ENCODE results near the gene TSPAN15. TPM values are rescaled to one million over a fixed set of nuclear protein-coding genes. Genes with fewer than 3 reads are reported as not detected.

Gene TSPAN15
- total and polyA plus RNA-seq, 4 donors: 44.3 to 68.4 (median 55.0) TPM

DNA sequence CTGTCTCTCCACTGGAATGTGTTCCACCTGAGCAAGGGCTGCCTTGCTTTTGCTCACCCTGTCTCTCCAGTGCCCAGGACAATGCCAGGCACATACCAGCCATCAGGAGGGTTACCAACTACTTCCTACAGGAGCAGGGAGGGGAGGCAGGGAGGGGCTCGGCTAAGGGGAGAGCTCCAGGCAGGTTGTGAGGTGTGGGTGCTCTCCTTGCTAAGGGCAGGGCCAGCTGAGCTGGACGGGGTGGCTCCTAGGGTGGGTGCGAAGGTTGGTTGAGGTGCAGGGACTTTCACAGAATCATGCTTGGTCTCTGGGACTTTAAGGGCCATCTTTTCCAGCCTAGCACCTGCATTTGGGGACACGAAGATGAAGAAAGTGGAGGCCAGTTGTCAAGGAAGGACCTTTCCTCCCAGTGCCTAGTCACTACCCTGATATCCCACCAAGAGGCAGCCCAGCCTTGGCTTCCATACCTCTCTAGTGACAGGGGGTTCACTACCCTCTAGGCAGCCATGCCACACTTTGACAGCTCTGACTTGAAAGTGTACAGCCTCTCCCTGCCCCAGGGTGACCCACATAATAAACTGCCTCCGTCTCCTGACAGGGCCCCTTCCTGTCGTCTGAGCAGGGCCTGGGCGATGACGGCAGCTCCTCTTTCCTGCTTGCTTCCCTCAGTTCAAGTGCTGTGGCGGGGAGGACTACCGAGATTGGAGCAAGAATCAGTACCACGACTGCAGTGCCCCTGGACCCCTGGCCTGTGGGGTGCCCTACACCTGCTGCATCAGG, 46.5 kb downstream of the TSPAN15 start:
- Histone ChIP-seq H3K9ac (ENCODE audit: insufficient read depth in 1 of 2, low read length in 2 of 2) (no peak overlapping the region), H3K9me3 (ENCODE audit: control insufficient read depth in 4 of 4, insufficient read depth in 3 of 4, low read length in 3 of 4) (no peaks in the 10 kb centered on the region), H3K4me3 (no peak overlapping the region), H3K4me1 (ENCODE audit: control insufficient read depth in 5 of 5, insufficient read depth in 5 of 5, low read length in 5 of 5) (peaks cover 0 to 17% (median 0%) of the 10 kb centered on the region in 5 donors), H3K36me3 (ENCODE audit: control insufficient read depth in 4 of 4, insufficient read depth in 4 of 4, low read length in 4 of 4) (peaks cover 0 to 14% (median 0%) of the 10 kb centered on the region in 4 donors), H3K27ac (ENCODE audit: low read depth in 1 of 2, low read length in 1 of 2) (peak overlapping the region in 1 of 2 donors; percentile 5), H3K27me3 (ENCODE audit: control insufficient read depth in 3 of 3, insufficient read depth in 3 of 3, low read length in 2 of 3) (no peaks in the 10 kb centered on the region)
- WGBS, 2 donors: 48 to 57% methylated on average over 11 of the region's 11 CpGs
- ATAC-seq (ENCODE audit: insufficient read depth, low FRiP score): no peak
- TF ChIP-seq, protein P1, sequence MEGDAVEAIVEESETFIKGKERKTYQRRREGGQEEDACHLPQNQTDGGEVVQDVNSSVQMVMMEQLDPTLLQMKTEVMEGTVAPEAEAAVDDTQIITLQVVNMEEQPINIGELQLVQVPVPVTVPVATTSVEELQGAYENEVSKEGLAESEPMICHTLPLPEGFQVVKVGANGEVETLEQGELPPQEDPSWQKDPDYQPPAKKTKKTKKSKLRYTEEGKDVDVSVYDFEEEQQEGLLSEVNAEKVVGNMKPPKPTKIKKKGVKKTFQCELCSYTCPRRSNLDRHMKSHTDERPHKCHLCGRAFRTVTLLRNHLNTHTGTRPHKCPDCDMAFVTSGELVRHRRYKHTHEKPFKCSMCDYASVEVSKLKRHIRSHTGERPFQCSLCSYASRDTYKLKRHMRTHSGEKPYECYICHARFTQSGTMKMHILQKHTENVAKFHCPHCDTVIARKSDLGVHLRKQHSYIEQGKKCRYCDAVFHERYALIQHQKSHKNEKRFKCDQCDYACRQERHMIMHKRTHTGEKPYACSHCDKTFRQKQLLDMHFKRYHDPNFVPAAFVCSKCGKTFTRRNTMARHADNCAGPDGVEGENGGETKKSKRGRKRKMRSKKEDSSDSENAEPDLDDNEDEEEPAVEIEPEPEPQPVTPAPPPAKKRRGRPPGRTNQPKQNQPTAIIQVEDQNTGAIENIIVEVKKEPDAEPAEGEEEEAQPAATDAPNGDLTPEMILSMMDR (IDR thresholded peaks at IDR 0.05; ENCODE audit: control extremely low read depth, extremely low read depth): no peak
- peak in 1 of 3 donors; percentile 39 for DNase-seq

DNA sequence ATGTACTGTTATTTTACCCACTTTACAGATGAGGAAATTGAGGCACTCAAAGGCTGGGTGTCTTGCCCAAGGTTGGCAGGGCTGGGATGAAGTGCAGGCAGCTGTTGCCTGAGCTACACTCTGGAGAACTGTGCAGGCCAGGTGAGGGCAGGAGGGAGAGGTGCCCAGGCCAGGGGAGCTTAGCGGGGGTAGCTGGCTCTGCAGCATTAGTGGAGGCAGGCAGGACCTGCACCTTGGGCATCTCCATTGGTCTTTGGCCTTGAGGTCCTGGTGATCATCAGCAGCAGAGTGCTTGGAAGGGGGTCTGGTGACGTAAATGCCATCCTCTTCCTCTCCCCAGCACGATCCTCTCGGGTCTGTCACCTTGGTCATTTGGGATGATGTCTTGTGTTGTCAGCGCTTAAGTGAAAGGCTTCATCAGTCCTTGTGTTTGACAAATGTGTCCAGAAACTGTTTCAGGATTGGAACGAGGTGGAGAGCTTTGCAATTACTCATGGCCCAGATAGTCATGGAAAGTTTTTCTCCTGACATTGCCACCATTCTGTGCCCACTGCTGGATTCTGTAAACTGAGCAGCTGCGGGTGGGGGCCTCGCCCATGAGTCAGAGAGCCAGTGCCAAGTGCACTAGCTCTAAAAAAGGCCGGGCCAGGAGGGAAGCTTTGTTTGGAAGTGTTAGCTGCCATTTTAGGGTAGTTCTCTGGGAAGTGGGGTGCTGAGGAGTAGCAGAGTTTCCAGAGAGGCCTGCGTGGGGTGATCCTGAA, 47.6 kb downstream of the TSPAN15 start:
- no peak for DNase-seq

DNA sequence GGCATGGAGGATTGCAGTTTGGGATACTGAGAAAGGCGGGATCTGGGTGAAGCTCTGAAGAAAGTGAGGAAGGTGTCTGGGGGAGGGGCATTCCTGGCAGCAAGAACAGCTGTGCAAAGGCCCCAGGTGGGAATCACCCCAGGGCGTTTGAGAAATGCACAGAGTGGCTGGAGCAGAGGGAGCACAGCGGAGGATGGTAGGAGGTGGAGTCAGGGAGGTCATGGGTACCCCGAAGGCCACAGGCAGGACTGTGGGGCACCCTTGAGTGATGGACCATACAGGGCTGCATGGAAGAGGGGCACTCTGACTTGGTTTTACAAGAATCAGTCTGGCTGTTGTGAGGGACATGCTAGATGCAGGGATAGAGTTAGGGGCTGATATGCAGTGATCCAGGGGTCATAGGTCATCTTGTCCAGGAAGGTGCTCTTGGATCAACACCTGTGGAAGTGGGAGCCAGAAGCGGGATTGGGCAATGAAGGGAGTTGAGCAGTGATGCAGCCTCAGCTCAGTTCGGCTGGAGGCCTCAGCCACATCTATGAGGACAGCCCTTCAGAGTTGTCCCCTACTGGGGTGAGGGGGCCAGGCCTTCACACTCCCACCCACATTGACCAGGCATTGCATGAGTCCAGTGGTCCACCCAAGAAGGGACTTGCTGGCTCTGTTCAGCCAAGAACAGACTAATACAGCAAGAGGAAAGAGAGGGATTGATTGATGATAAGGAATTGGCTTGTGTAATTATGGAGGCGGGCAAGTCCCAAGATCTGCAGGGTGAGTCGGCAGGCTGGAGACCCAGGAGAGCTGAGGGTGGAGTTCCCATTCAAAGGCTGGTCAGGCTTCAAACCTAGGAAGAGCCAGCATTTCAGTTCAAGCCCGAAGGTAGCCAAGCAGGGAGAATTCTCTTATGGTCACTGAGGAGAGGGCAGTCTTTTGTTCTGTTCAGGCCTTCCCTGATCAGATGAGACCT, 48.7 kb downstream of the TSPAN15 start:
- WGBS, 2 donors: 87 to 93% methylated on average over 9 of the region's 9 CpGs
- H3K9ac ChIP-seq (ENCODE audit: insufficient read depth in 1 of 2, low read length in 2 of 2): no peak overlapping the region

More for the DNA sequence above, 47.6 kb downstream of the TSPAN15 start:
- Histone ChIP-seq H3K4me3 (no peak overlapping the region), H3K27ac (ENCODE audit: low read depth in 1 of 2, low read length in 1 of 2) (no peak overlapping the region), H3K36me3 (ENCODE audit: control insufficient read depth in 4 of 4, insufficient read depth in 4 of 4, low read length in 4 of 4) (peaks cover 0 to 14% (median 0%) of the 10 kb centered on the region in 4 donors), H3K9me3 (ENCODE audit: control insufficient read depth in 4 of 4, insufficient read depth in 3 of 4, low read length in 3 of 4) (no peaks in the 10 kb centered on the region), H3K9ac (ENCODE audit: insufficient read depth in 1 of 2, low read length in 2 of 2) (no peak overlapping the region), H3K4me1 (ENCODE audit: control insufficient read depth in 5 of 5, insufficient read depth in 5 of 5, low read length in 5 of 5) (peaks cover 0 to 16% (median 0%) of the 10 kb centered on the region in 5 donors), H3K27me3 (ENCODE audit: control insufficient read depth in 3 of 3, insufficient read depth in 3 of 3, low read length in 2 of 3) (no peaks in the 10 kb centered on the region)
- no peak for ATAC-seq (ENCODE audit: insufficient read depth, low FRiP score)
- 83% methylated on average over 10 of the region's 10 CpGs for whole genome bisulfite sequencing, 2 donors
- TF ChIP-seq, protein P1 (IDR thresholded peaks at IDR 0.05; ENCODE audit: control extremely low read depth, extremely low read depth): no peak

More for the DNA sequence above, 48.7 kb downstream of the TSPAN15 start:
- Histone ChIP-seq H3K27me3 (ENCODE audit: control insufficient read depth in 3 of 3, insufficient read depth in 3 of 3, low read length in 2 of 3) (no peaks in the 10 kb centered on the region), H3K36me3 (ENCODE audit: control insufficient read depth in 4 of 4, insufficient read depth in 4 of 4, low read length in 4 of 4) (peaks cover 0 to 14% (median 0%) of the 10 kb centered on the region in 4 donors), H3K9me3 (ENCODE audit: control insufficient read depth in 4 of 4, insufficient read depth in 3 of 4, low read length in 3 of 4) (no peaks in the 10 kb centered on the region), H3K4me1 (ENCODE audit: control insufficient read depth in 5 of 5, insufficient read depth in 5 of 5, low read length in 5 of 5) (peaks cover 0 to 16% (median 0%) of the 10 kb centered on the region in 5 donors), H3K27ac (ENCODE audit: low read depth in 1 of 2, low read length in 1 of 2) (no peak overlapping the region), H3K4me3 (no peak overlapping the region)
- TF ChIP-seq, protein P1 (IDR thresholded peaks at IDR 0.05; ENCODE audit: control extremely low read depth, extremely low read depth): no peak
- DNase-seq (no peak), ATAC-seq (ENCODE audit: insufficient read depth, low FRiP score) (no peak)
